ENCODE measurements around the gene LRRTM3. TPM values are rescaled to one million over a fixed set of nuclear protein-coding genes. Genes with fewer than 3 reads are reported as not detected.

The LRRTM3 gene
- polyA plus RNA-seq, 2 donors: not detected

GRCh38 chr10:67087135-67087425, 161.2 kb downstream of the LRRTM3 start:
- H3K27ac ChIP-seq (ENCODE audit: low read depth in 2 of 2, low read length in 1 of 2): no peak overlapping the region
- no peaks in the 10 kb centered on the region for H3K27me3 ChIP-seq (ENCODE audit: control insufficient read depth in 1 of 2, insufficient read depth in 2 of 2, low read length in 2 of 2)
- H3K9me3 ChIP-seq (ENCODE audit: control insufficient read depth in 2 of 2, insufficient read depth in 1 of 2, low read depth in 1 of 2, low read length in 1 of 2): no peaks in the 10 kb centered on the region
- no peaks in the 10 kb centered on the region for H3K4me1 ChIP-seq (ENCODE audit: control insufficient read depth in 2 of 2, insufficient read depth in 2 of 2, low read length in 1 of 2)
- H3K4me3 ChIP-seq (ENCODE audit: low read depth in 1 of 2, low read length in 2 of 2): no peak overlapping the region
- H3K36me3 ChIP-seq (ENCODE audit: control insufficient read depth in 2 of 2, insufficient read depth in 2 of 2, low read length in 1 of 2): no peaks in the 10 kb centered on the region

GRCh38 chr10:67088036-67088435, 162.2 kb downstream of the LRRTM3 start:
- no peak overlapping the region for H3K27ac ChIP-seq (ENCODE audit: low read depth in 2 of 2, low read length in 1 of 2)
- H3K4me1 ChIP-seq (ENCODE audit: control insufficient read depth in 2 of 2, insufficient read depth in 2 of 2, low read length in 1 of 2): no peaks in the 10 kb centered on the region
- no peak overlapping the region for H3K4me3 ChIP-seq (ENCODE audit: low read depth in 1 of 2, low read length in 2 of 2)
- 58 to 75% methylated on average over 1 of the region's 1 CpG for WGBS, 2 donors
- H3K27me3 ChIP-seq (ENCODE audit: control insufficient read depth in 1 of 2, insufficient read depth in 2 of 2, low read length in 2 of 2): no peaks in the 10 kb centered on the region
- no peaks in the 10 kb centered on the region for H3K9me3 ChIP-seq (ENCODE audit: control insufficient read depth in 2 of 2, insufficient read depth in 1 of 2, low read depth in 1 of 2, low read length in 1 of 2)
- no peaks in the 10 kb centered on the region for H3K36me3 ChIP-seq (ENCODE audit: control insufficient read depth in 2 of 2, insufficient read depth in 2 of 2, low read length in 1 of 2)

GRCh38 chr10:67095531-67095930, 169.7 kb downstream of the LRRTM3 start:
- no peaks in the 10 kb centered on the region for H3K4me1 ChIP-seq (ENCODE audit: control insufficient read depth in 2 of 2, insufficient read depth in 2 of 2, low read length in 1 of 2)
- 52 to 58% methylated on average over 2 of the region's 2 CpGs for WGBS, 2 donors
- no peak overlapping the region for H3K4me3 ChIP-seq (ENCODE audit: low read depth in 1 of 2, low read length in 2 of 2)
- H3K27me3 ChIP-seq (ENCODE audit: control insufficient read depth in 1 of 2, insufficient read depth in 2 of 2, low read length in 2 of 2): no peaks in the 10 kb centered on the region
- H3K27ac ChIP-seq (ENCODE audit: low read depth in 2 of 2, low read length in 1 of 2): no peak overlapping the region
- no peaks in the 10 kb centered on the region for H3K36me3 ChIP-seq (ENCODE audit: control insufficient read depth in 2 of 2, insufficient read depth in 2 of 2, low read length in 1 of 2)
- H3K9me3 ChIP-seq (ENCODE audit: control insufficient read depth in 2 of 2, insufficient read depth in 1 of 2, low read depth in 1 of 2, low read length in 1 of 2): no peaks in the 10 kb centered on the region

- 61 to 63% methylated on average over 2 of the region's 2 CpGs for WGBS, 2 donors
- no peak overlapping the region for H3K27ac ChIP-seq (ENCODE audit: low read depth in 2 of 2, low read length in 1 of 2)
- no peaks in the 10 kb centered on the region for H3K9me3 ChIP-seq (ENCODE audit: control insufficient read depth in 2 of 2, insufficient read depth in 1 of 2, low read depth in 1 of 2, low read length in 1 of 2)
- H3K27me3 ChIP-seq (ENCODE audit: control insufficient read depth in 1 of 2, insufficient read depth in 2 of 2, low read length in 2 of 2): no peaks in the 10 kb centered on the region
- H3K36me3 ChIP-seq (ENCODE audit: control insufficient read depth in 2 of 2, insufficient read depth in 2 of 2, low read length in 1 of 2): no peaks in the 10 kb centered on the region
- H3K4me3 ChIP-seq (ENCODE audit: low read depth in 1 of 2, low read length in 2 of 2): no peak overlapping the region
- H3K4me1 ChIP-seq (ENCODE audit: control insufficient read depth in 2 of 2, insufficient read depth in 2 of 2, low read length in 1 of 2): no peaks in the 10 kb centered on the region
Observed at GRCh38 chr10:67098461-67098860, 172.6 kb downstream of the LRRTM3 start.

GRCh38 chr10:67100951-67101350, 175.1 kb downstream of the LRRTM3 start:
- H3K27me3 ChIP-seq (ENCODE audit: control insufficient read depth in 1 of 2, insufficient read depth in 2 of 2, low read length in 2 of 2): no peaks in the 10 kb centered on the region
- no peak overlapping the region for H3K4me3 ChIP-seq (ENCODE audit: low read depth in 1 of 2, low read length in 2 of 2)
- no peaks in the 10 kb centered on the region for H3K9me3 ChIP-seq (ENCODE audit: control insufficient read depth in 2 of 2, insufficient read depth in 1 of 2, low read depth in 1 of 2, low read length in 1 of 2)
- H3K27ac ChIP-seq (ENCODE audit: low read depth in 2 of 2, low read length in 1 of 2): no peak overlapping the region
- H3K36me3 ChIP-seq (ENCODE audit: control insufficient read depth in 2 of 2, insufficient read depth in 2 of 2, low read length in 1 of 2): no peaks in the 10 kb centered on the region
- no peaks in the 10 kb centered on the region for H3K4me1 ChIP-seq (ENCODE audit: control insufficient read depth in 2 of 2, insufficient read depth in 2 of 2, low read length in 1 of 2)
- WGBS, 2 donors: 57 to 64% methylated on average over 3 of the region's 3 CpGs

GRCh38 chr10:67107670-67108069, 181.8 kb downstream of the LRRTM3 start:
- H3K36me3 ChIP-seq (ENCODE audit: control insufficient read depth in 2 of 2, insufficient read depth in 2 of 2, low read length in 1 of 2): no peaks in the 10 kb centered on the region
- 83 to 91% methylated on average over 3 of the region's 3 CpGs for WGBS, 2 donors
- no peaks in the 10 kb centered on the region for H3K27me3 ChIP-seq (ENCODE audit: control insufficient read depth in 1 of 2, insufficient read depth in 2 of 2, low read length in 2 of 2)

GRCh38 chr10:67110286-67110685, 184.4 kb downstream of the LRRTM3 start:
- Histone ChIP-seq H3K4me1 (ENCODE audit: control insufficient read depth in 2 of 2, insufficient read depth in 2 of 2, low read length in 1 of 2) (no peaks in the 10 kb centered on the region), H3K9me3 (ENCODE audit: control insufficient read depth in 2 of 2, insufficient read depth in 1 of 2, low read depth in 1 of 2, low read length in 1 of 2) (peaks cover 0 to 2% of the 10 kb centered on the region in 2 donors), H3K27ac (ENCODE audit: low read depth in 2 of 2, low read length in 1 of 2) (no peak overlapping the region), H3K27me3 (ENCODE audit: control insufficient read depth in 1 of 2, insufficient read depth in 2 of 2, low read length in 2 of 2) (no peaks in the 10 kb centered on the region), H3K36me3 (ENCODE audit: control insufficient read depth in 2 of 2, insufficient read depth in 2 of 2, low read length in 1 of 2) (no peaks in the 10 kb centered on the region), H3K4me3 (ENCODE audit: low read depth in 1 of 2, low read length in 2 of 2) (no peak overlapping the region)

More at GRCh38 chr10:67107670-67108069, 181.8 kb downstream of the LRRTM3 start:
- Histone ChIP-seq H3K27ac (ENCODE audit: low read depth in 2 of 2, low read length in 1 of 2) (no peak overlapping the region), H3K9me3 (ENCODE audit: control insufficient read depth in 2 of 2, insufficient read depth in 1 of 2, low read depth in 1 of 2, low read length in 1 of 2) (peaks cover 0 to 2% of the 10 kb centered on the region in 2 donors), H3K4me1 (ENCODE audit: control insufficient read depth in 2 of 2, insufficient read depth in 2 of 2, low read length in 1 of 2) (no peaks in the 10 kb centered on the region), H3K4me3 (ENCODE audit: low read depth in 1 of 2, low read length in 2 of 2) (no peak overlapping the region)

GRCh38 chr10:67112765-67113164, 186.9 kb downstream of the LRRTM3 start:
- no peaks in the 10 kb centered on the region for H3K4me1 ChIP-seq (ENCODE audit: control insufficient read depth in 2 of 2, insufficient read depth in 2 of 2, low read length in 1 of 2)
- no peak overlapping the region for H3K4me3 ChIP-seq (ENCODE audit: low read depth in 1 of 2, low read length in 2 of 2)
- no peaks in the 10 kb centered on the region for H3K27me3 ChIP-seq (ENCODE audit: control insufficient read depth in 1 of 2, insufficient read depth in 2 of 2, low read length in 2 of 2)
- WGBS, 2 donors: 83 to 97% methylated on average over 1 of the region's 1 CpG
- peaks cover 0 to under 1% of the 10 kb centered on the region in 2 donors for H3K9me3 ChIP-seq (ENCODE audit: control insufficient read depth in 2 of 2, insufficient read depth in 1 of 2, low read depth in 1 of 2, low read length in 1 of 2)
- H3K27ac ChIP-seq (ENCODE audit: low read depth in 2 of 2, low read length in 1 of 2): no peak overlapping the region
- no peaks in the 10 kb centered on the region for H3K36me3 ChIP-seq (ENCODE audit: control insufficient read depth in 2 of 2, insufficient read depth in 2 of 2, low read length in 1 of 2)

- Histone ChIP-seq H3K4me1 (ENCODE audit: control insufficient read depth in 2 of 2, insufficient read depth in 2 of 2, low read length in 1 of 2) (no peaks in the 10 kb centered on the region), H3K9me3 (ENCODE audit: control insufficient read depth in 2 of 2, insufficient read depth in 1 of 2, low read depth in 1 of 2, low read length in 1 of 2) (no peaks in the 10 kb centered on the region), H3K36me3 (ENCODE audit: control insufficient read depth in 2 of 2, insufficient read depth in 2 of 2, low read length in 1 of 2) (no peaks in the 10 kb centered on the region), H3K27ac (ENCODE audit: low read depth in 2 of 2, low read length in 1 of 2) (no peak overlapping the region), H3K27me3 (ENCODE audit: control insufficient read depth in 1 of 2, insufficient read depth in 2 of 2, low read length in 2 of 2) (no peaks in the 10 kb centered on the region), H3K4me3 (ENCODE audit: low read depth in 1 of 2, low read length in 2 of 2) (no peak overlapping the region)
- WGBS, 2 donors: 60 to 67% methylated on average over 2 of the region's 2 CpGs
Observed at GRCh38 chr10:67114945-67115344, 189.1 kb downstream of the LRRTM3 start.

- H3K36me3 ChIP-seq (ENCODE audit: control insufficient read depth in 2 of 2, insufficient read depth in 2 of 2, low read length in 1 of 2): no peaks in the 10 kb centered on the region
- H3K9me3 ChIP-seq (ENCODE audit: control insufficient read depth in 2 of 2, insufficient read depth in 1 of 2, low read depth in 1 of 2, low read length in 1 of 2): no peaks in the 10 kb centered on the region
- no peaks in the 10 kb centered on the region for H3K4me1 ChIP-seq (ENCODE audit: control insufficient read depth in 2 of 2, insufficient read depth in 2 of 2, low read length in 1 of 2)
- 17 to 34% methylated on average over 1 of the region's 1 CpG for WGBS, 2 donors
- no peaks in the 10 kb centered on the region for H3K27me3 ChIP-seq (ENCODE audit: control insufficient read depth in 1 of 2, insufficient read depth in 2 of 2, low read length in 2 of 2)
- no peak overlapping the region for H3K4me3 ChIP-seq (ENCODE audit: low read depth in 1 of 2, low read length in 2 of 2)
- no peak overlapping the region for H3K27ac ChIP-seq (ENCODE audit: low read depth in 2 of 2, low read length in 1 of 2)
Observed at GRCh38 chr10:67115972-67116371, 190.1 kb downstream of the LRRTM3 start.
